HUDEP-2 (cell line): Measurements from ENCODE around the gene NDUFS4.
"Not testable (repeated sequence)": the region's sequence is repeated elsewhere in the genome, so short reads cannot be mapped to it uniquely, and the experiment has no call there.

ENCODE experiments used
- DNase-seq, 76 experiments: peaks; one replicate each; lab custom pipeline; 2025; ENCODE audit not compliant: unreplicated experiment in 76 of 76; lab: John Stamatoyannopoulos, UW

The NDUFS4 gene

GRCh38 chr5:53645078-53645477 is 84.6 kb downstream of the NDUFS4 start:
- no peak for DNase-seq

- no peak for DNase-seq
These were observed 88.9 kb downstream of the NDUFS4 start for GRCh38 chr5:53649352-53649751.

GRCh38 chr5:53660573-53660972 is 100.1 kb downstream of the NDUFS4 start:
- not testable (repeated sequence) for DNase-seq

GRCh38 chr5:53665313-53665712 is 104.9 kb downstream of the NDUFS4 start:
- not testable (repeated sequence) for DNase-seq

GRCh38 chr5:53667621-53668020 is 107.2 kb downstream of the NDUFS4 start:
- no peak for DNase-seq

GRCh38 chr5:53671447-53671846 is 111.0 kb downstream of the NDUFS4 start:
- DNase-seq: no peak

- DNase-seq: no peak
These were observed 113.7 kb downstream of the NDUFS4 start for GRCh38 chr5:53674121-53674520.

- DNase-seq: no peak
These were observed 117.2 kb downstream of the NDUFS4 start for GRCh38 chr5:53677632-53678031.

- DNase-seq: no peak
These were observed 118.7 kb downstream of the NDUFS4 start for GRCh38 chr5:53678981-53679660.

GRCh38 chr5:53681079-53681478 is 120.6 kb downstream of the NDUFS4 start:
- no peak for DNase-seq

- DNase-seq: no peak
These were observed 130.6 kb downstream of the NDUFS4 start for GRCh38 chr5:53691014-53691413.

- no peak for DNase-seq
These were observed 134.1 kb downstream of the NDUFS4 start for GRCh38 chr5:53694520-53695022.

GRCh38 chr5:53710405-53710804 is 150.0 kb downstream of the NDUFS4 start:
- DNase-seq: not testable (repeated sequence)

- no peak for DNase-seq
These were observed 151.9 kb downstream of the NDUFS4 start for GRCh38 chr5:53712327-53712726.

GRCh38 chr5:53713978-53714666 is 153.7 kb downstream of the NDUFS4 start:
- DNase-seq: no peak

GRCh38 chr5:53714667-53715010 is 154.2 kb downstream of the NDUFS4 start:
- no peak for DNase-seq

- no peak for DNase-seq
These were observed 165.7 kb downstream of the NDUFS4 start for GRCh38 chr5:53726121-53726520.

GRCh38 chr5:53730943-53731342 is 170.5 kb downstream of the NDUFS4 start:
- DNase-seq: no peak
